Aorta (tissue), 5 donors: ENCODE results near the gene RNF11. TPM values are rescaled to one million over a fixed set of nuclear protein-coding genes. Genes with fewer than 3 reads are reported as not detected.

Source experiments
- ATAC-seq: fragments of 200-7000 bp; cut with Tn5 transposase; one replicate; pipeline ENCODE4 v1.9.1; 2022; ENCODE audit warnings: moderate library complexity; ENCODE audit not compliant: low FRiP score
- DNase-seq, 2 donors: peaks; one replicate each; pipeline ENCODE4 v3.0.0-alpha.2; 2020
- H3K27ac ChIP-seq, 2 donors: one replicate each; pipeline ENCODE4 v1.5.1; 2013; ENCODE audit warnings: low read length in 2 of 2, mild to moderate bottlenecking in 2 of 2, moderate library complexity in 2 of 2, control low read depth in 1 of 2, inconsistent platforms in 1 of 2, low read depth in 1 of 2
- H3K27me3 ChIP-seq, 2 donors: one replicate each; pipeline ENCODE4 v1.6.1; 2013; ENCODE audit warnings: control low read depth in 1 of 2, low read length in 1 of 2, mild to moderate bottlenecking in 1 of 2, moderate library complexity in 1 of 2; ENCODE audit not compliant: insufficient read depth in 2 of 2, control insufficient read depth in 1 of 2
- H3K36me3 ChIP-seq, 2 donors: one replicate each; pipeline ENCODE4 v1.6.1; 2013; ENCODE audit warnings: control low read depth in 1 of 2, low read length in 1 of 2, mild to moderate bottlenecking in 1 of 2; ENCODE audit not compliant: insufficient read depth in 2 of 2, control insufficient read depth in 1 of 2
- H3K4me1 ChIP-seq, 2 donors: one replicate each; pipeline ENCODE4 v1.6.1; 2013; ENCODE audit warnings: low read length in 2 of 2, control low read depth in 1 of 2, mild to moderate bottlenecking in 1 of 2, moderate library complexity in 1 of 2; ENCODE audit not compliant: insufficient read depth in 2 of 2, control insufficient read depth in 1 of 2
- H3K4me3 ChIP-seq, 2 donors: one replicate each; pipeline ENCODE4 v1.5.1; 2013; ENCODE audit warnings: low read length in 2 of 2, control low read depth in 1 of 2, mild to moderate bottlenecking in 1 of 2
- H3K9me3 ChIP-seq: one replicate; pipeline ENCODE4 v1.6.1; 2013; ENCODE audit warnings: mild to moderate bottlenecking, low read length; ENCODE audit not compliant: control insufficient read depth
- WGBS, 2 donors: extraction: QIAGEN DNeasy Blood & Tissue Kit; methylation state at CpG; one replicate each; pipeline ENCODE4 v1.1.7; 2013; 5-methylcytosine and 5-hydroxymethylcytosine counted together
- intact Hi-C, 2 donors: fragments of 100-400 bp; cut with DNase I; formaldehyde crosslinking; loops; one replicate each; pipeline versions ENCODE4 v1.14.2 to v1.15.0; 2022
- polyA plus RNA-seq, 2 donors: library from polyadenylated mRNA; stranded (reverse); fragments of 200-250 nt; gene quantifications; one replicate each; pipeline ENCODE4 v1.2.3, GENCODE V29; 2013
- total RNA-seq, 2 donors: library from RNA; stranded (reverse); fragmentation: NEBNext Ultra II Directional; extraction: Animal tissue kit (Norgen Biotek cat#: 25700); gene quantifications; one replicate each; pipeline ENCODE4 v1.2.1, GENCODE V29; 2021
- donor health status: healthy with polysubstance abuse.
- donor health status: Bipolar disorder and iron deficiency.
- donor health status: DM: no; HTN: no; CAD: no.
- donor health status: DM: no; HTN: no; CAD: no.
- donor health status: DM: yes; HTN: yes; CAD: no.

The RNF11 gene
- total and polyA plus RNA-seq, 4 donors: 110 to 168 (median 134) TPM

DNA sequence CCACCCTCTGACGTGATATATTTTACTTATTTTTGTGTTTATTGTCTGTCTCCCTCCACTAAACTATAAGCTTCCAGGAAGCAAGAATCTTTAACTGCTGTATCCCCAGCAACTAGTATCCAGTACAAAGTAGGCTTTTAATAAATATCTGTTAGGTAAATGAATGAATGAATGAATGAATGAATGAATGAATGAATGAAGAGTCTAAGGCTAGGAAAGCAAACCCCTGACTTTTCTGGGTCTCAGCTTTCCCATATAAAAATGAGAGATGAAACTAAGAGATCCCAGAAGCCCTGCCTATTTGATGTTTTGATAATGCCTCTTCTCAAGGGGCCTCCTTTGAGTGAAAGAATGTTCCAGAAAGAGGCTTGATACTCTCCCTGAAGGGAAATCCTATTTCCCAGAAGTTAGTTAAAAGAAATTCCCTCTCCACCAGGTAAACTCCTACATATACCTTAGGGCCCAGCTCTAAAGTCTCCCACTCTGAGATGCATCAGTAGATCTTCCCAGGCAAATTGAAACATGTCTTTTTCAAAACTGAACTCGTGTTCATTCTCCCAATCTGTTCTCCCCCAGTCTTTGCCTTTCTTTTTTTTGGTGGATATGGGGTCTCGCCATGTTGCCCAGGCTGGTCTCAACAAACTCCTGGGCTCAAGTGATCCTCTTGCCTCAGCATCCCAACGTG, 86.5 kb downstream of the RNF11 start:
- H3K27me3 ChIP-seq: no peaks in the 10 kb centered on the region
- no peaks in the 10 kb centered on the region for H3K36me3 ChIP-seq
- WGBS, 2 donors: 91 to 92% methylated on average over 4 of the region's 4 CpGs

More for the DNA sequence above, 86.5 kb downstream of the RNF11 start:
- no peaks in the 10 kb centered on the region for H3K4me1 ChIP-seq
- no peak overlapping the region for H3K27ac ChIP-seq
- no peaks in the 10 kb centered on the region for H3K9me3 ChIP-seq
- H3K4me3 ChIP-seq: no peak overlapping the region
- DNase-seq (no peak), ATAC-seq (no peak)
- intact Hi-C loops: no loop called here

Other genes starting within 250 kb of the RNF11 start
- not detected for gene C1orf185, start 134.0 kb upstream of the RNF11 start, total RNA-seq
- gene C1orf185, start 134.0 kb upstream of the RNF11 start, polyA plus RNA-seq: not detected
- 1 to 10 TPM; 2.0 to 3.6 TPM for gene TTC39A, start 94.3 kb downstream of the RNF11 start, total RNA-seq
- 1 to 10 TPM in 1 of 2 donors, under 1 TPM in 1; 0.67 to 7.5 TPM for gene TTC39A, start 94.3 kb downstream of the RNF11 start, polyA plus RNA-seq